SK-N-SH (cell line): ENCODE data around the gene TRPM2. TPM values are rescaled to one million over a fixed set of nuclear protein-coding genes. Genes with fewer than 3 reads are reported as not detected.
"Not testable (repeated sequence)": the region's sequence is repeated elsewhere in the genome, so short reads cannot be mapped to it uniquely, and the experiment has no call there.

Source experiments
- CTCF ChIA-PET: fragments of 300-600, 350-600 bp; formaldehyde crosslinking; extraction: SDS; loops from one replicate; lab custom pipeline; 2021; lab: Yijun Ruan, JAX
- POLR2A ChIA-PET: fragments of 350-600 bp; sonication (Branson Sonifier 250); formaldehyde crosslinking; extraction: SDS; loops from one replicate; lab custom pipeline; 2020; ENCODE audit warnings: antibody characterized with exemption, inconsistent platforms; lab: Yijun Ruan, JAX
- DNase-seq: peaks from one replicate; pipeline ENCODE4 v3.0.0; 2012
- H2AFZ ChIP-seq: fragments of 200-600 bp; sonication (generic); 2 replicates; pipeline ENCODE4 v1.8.1; 2016; ENCODE audit warnings: antibody characterized with exemption, mild to moderate bottlenecking, low read depth
- H3F3A ChIP-seq: fragments of 200-600 bp; sonication (generic); replicated peaks from 2 replicates; pipeline ENCODE3; 2016; ENCODE audit warnings: antibody characterized with exemption, mild to moderate bottlenecking; ENCODE audit not compliant: insufficient read depth
- H3K27ac ChIP-seq, 2 experiments: fragments of 200-500 bp in 1 of 2; fragments of 200-600 bp in 1 of 2; sonication (Bioruptor generic) in 1 of 2; sonication (generic), shearing (Covaris generic) in 1 of 2; 2 replicates each; pipeline versions ENCODE4 v1.5.1 to v1.6.1; 2014 to 2016; ENCODE audit warnings: low read depth in 2 of 2, inconsistent platforms in 1 of 2, low read length in 1 of 2, mild to moderate bottlenecking in 1 of 2, mixed read lengths in 1 of 2
- H3K27me3 ChIP-seq: fragments of 200-600 bp; sonication (generic), shearing (Covaris generic); 2 replicates; pipeline ENCODE4 v1.6.1; 2016; ENCODE audit warnings: mixed run types; ENCODE audit not compliant: insufficient read depth
- H3K36me3 ChIP-seq, 2 experiments: fragments of 200-500 bp in 1 of 2; fragments of 200-600 bp in 1 of 2; sonication (Bioruptor generic) in 1 of 2; sonication (generic) in 1 of 2; replicated peaks in 1 of 2; 2 replicates each; pipeline versions ENCODE3 to v1.5.1; 2014 to 2016; ENCODE audit warnings: low read length in 1 of 2, mild to moderate bottlenecking in 1 of 2; ENCODE audit not compliant: insufficient read depth in 2 of 2, control insufficient read depth in 1 of 2
- H3K4me1 ChIP-seq, 2 experiments: fragments of 200-500 bp in 1 of 2; fragments of 200-600 bp in 1 of 2; sonication (Bioruptor generic) in 1 of 2; sonication (generic), shearing (Covaris generic) in 1 of 2; 2 replicates each; pipeline versions ENCODE4 v1.5.1 to v1.6.1; 2014 to 2016; ENCODE audit warnings: low read depth in 1 of 2, low read length in 1 of 2, mixed run types in 1 of 2; ENCODE audit not compliant: insufficient read depth in 2 of 2, control insufficient read depth in 1 of 2
- H3K4me2 ChIP-seq: fragments of 200-600 bp; sonication (generic), shearing (Covaris generic); 2 replicates; pipeline ENCODE4 v1.6.1; 2017; ENCODE audit warnings: mixed run types
- H3K4me3 ChIP-seq, 2 experiments: fragments of 200-500 bp in 1 of 2; fragments of 200-600 bp in 1 of 2; sonication (Bioruptor generic) in 1 of 2; sonication (generic), shearing (Covaris generic) in 1 of 2; 2 replicates each; pipeline versions ENCODE4 v1.5.1 to v1.8.1; 2014 to 2016; ENCODE audit warnings: low read depth in 2 of 2, inconsistent platforms in 1 of 2, low read length in 1 of 2, mild to moderate bottlenecking in 1 of 2, mixed read lengths in 1 of 2, moderate library complexity in 1 of 2
- H3K79me2 ChIP-seq: fragments of 200-600 bp; sonication (generic); 2 replicates; pipeline ENCODE4 v1.8.1; 2017; ENCODE audit warnings: mild to moderate bottlenecking; ENCODE audit not compliant: insufficient read depth
- H3K9ac ChIP-seq: fragments of 200-600 bp; sonication (generic); 2 replicates; pipeline ENCODE4 v1.6.1; 2017; ENCODE audit warnings: mixed run types
- H3K9me2 ChIP-seq: fragments of 200-600 bp; sonication (generic); 2 replicates; pipeline ENCODE4 v1.6.1; 2017; ENCODE audit warnings: mixed run types
- H3K9me3 ChIP-seq: fragments of 200-600 bp; sonication (generic); 2 replicates; pipeline ENCODE4 v1.6.1; 2017; ENCODE audit warnings: mixed run types, mild to moderate bottlenecking, moderate library complexity
- H4K20me1 ChIP-seq: fragments of 200-600 bp; sonication (generic); 2 replicates; pipeline ENCODE4 v1.6.1; 2017; ENCODE audit warnings: mild to moderate bottlenecking, mixed run types; ENCODE audit not compliant: insufficient read depth
- CHD2 ChIP-seq: fragments of 150-350 bp; IDR thresholded peaks from 2 replicates; pipeline ENCODE4 v1.6.1; 2018; ENCODE audit warnings: low read length; ENCODE audit not compliant: partially characterized antibody
- EP300 ChIP-seq, 2 experiments: IDR thresholded peaks; 2 replicates each; pipeline versions ENCODE4 v1.4.0 to v1.6.1; 2012; ENCODE audit warnings: borderline replicate concordance in 1 of 2, low read depth in 1 of 2, low read length in 1 of 2
- GABPA ChIP-seq: IDR thresholded peaks from 2 replicates; pipeline ENCODE4 v1.4.0; 2012; ENCODE audit warnings: low read depth, mild to moderate bottlenecking
- GATA2 ChIP-seq: sonication (generic); formaldehyde crosslinking; IDR thresholded peaks from 2 replicates; pipeline ENCODE4 v1.5.0; 2020; ENCODE audit warnings: mild to moderate bottlenecking, missing genetic modification reagents
- MAX ChIP-seq: IDR thresholded peaks from 2 replicates; pipeline ENCODE4 v1.4.0; 2012; ENCODE audit warnings: low read depth
- MEF2A ChIP-seq: IDR thresholded peaks from 2 replicates; pipeline ENCODE4 v1.4.0; 2012; ENCODE audit warnings: low read depth, borderline replicate concordance
- MXI1 ChIP-seq: IDR thresholded peaks from 2 replicates; pipeline ENCODE4 v1.6.1; 2012; ENCODE audit warnings: mild to moderate bottlenecking, low read depth, low read length, improper control_type of control experiment
- PBX3 ChIP-seq: IDR thresholded peaks from 2 replicates; pipeline ENCODE4; 2012
- RAD21 ChIP-seq: IDR thresholded peaks from 2 replicates; pipeline ENCODE4 v1.6.1; 2012; ENCODE audit warnings: mild to moderate bottlenecking, low read length
- RCOR1 ChIP-seq: fragments of 150-350 bp; IDR thresholded peaks from 2 replicates; pipeline ENCODE4 v1.6.1; 2017; ENCODE audit warnings: antibody characterized with exemption, low read length
- RFX5 ChIP-seq: IDR thresholded peaks from 2 replicates; pipeline ENCODE4 v1.6.1; 2012; ENCODE audit warnings: mild to moderate bottlenecking, improper control_type of control experiment, low read length
- TEAD4 ChIP-seq: IDR thresholded peaks from 2 replicates; pipeline ENCODE4 v1.4.0; 2012; ENCODE audit warnings: mild to moderate bottlenecking, borderline replicate concordance; ENCODE audit not compliant: insufficient read depth
- YY1 ChIP-seq: IDR thresholded peaks from 2 replicates; pipeline ENCODE4 v1.4.0; 2012; ENCODE audit warnings: low read depth, mild to moderate bottlenecking
- ZBTB33 ChIP-seq: IDR thresholded peaks from 2 replicates; pipeline ENCODE4 v1.4.0; 2012; ENCODE audit warnings: low read depth, borderline replicate concordance
- WGBS: methylation state at CpG from one replicate; pipeline ENCODE4 v1.1.6; 2017; ENCODE audit warnings: low lambda C conversion rate; 5-methylcytosine and 5-hydroxymethylcytosine counted together
- polyA plus RNA-seq, 3 experiments: library from polyadenylated mRNA; depleted of rRNA; stranded (reverse); fragments of >200 nt; gene quantifications; 2 replicates each; pipeline ENCODE4 v1.2.3, GENCODE V29; 2012

Gene TRPM2
- polyA plus RNA-seq, 1 of the 3 experiments (the other 2 are of a cell fraction) = not detected

- H3K4me1 ChIP-seq, H3K9me2 ChIP-seq, H3K36me3 ChIP-seq, H3F3A ChIP-seq, H3K9ac ChIP-seq, H3K4me3 ChIP-seq, H4K20me1 ChIP-seq, H3K4me2 ChIP-seq, POLR2A ChIA-PET, H3K9me3 ChIP-seq, CTCF ChIA-PET, H2AFZ ChIP-seq, H3K79me2 ChIP-seq, DNase-seq, H3K27ac ChIP-seq: not testable (repeated sequence)
- peaks cover 32% of the 10 kb centered on the region; the same call in 1 of the 2 replicates for H3K27me3 ChIP-seq
- 53% methylated on average over 6 of the region's 6 CpGs for WGBS
These were observed 43.4 kb downstream of the TRPM2 start for GRCh38 chr21:44396803-44397202.

GRCh38 chr21:44397431-44398031 is 44.1 kb downstream of the TRPM2 start:
- Histone ChIP-seq H4K20me1 (no peaks in the 10 kb centered on the region), H3K9me3 (no peaks in the 10 kb centered on the region), H3K4me1 (no peaks in the 10 kb centered on the region), H3F3A (no peaks in the 10 kb centered on the region), H3K27ac (no peak overlapping the region), H3K27me3 (peaks cover 25% of the 10 kb centered on the region; the same call in 1 of the 2 replicates), H3K79me2 (no peaks in the 10 kb centered on the region), H3K36me3 (no peaks in the 10 kb centered on the region), H3K9ac (no peak overlapping the region), H3K4me2 (no peak overlapping the region), H2AFZ (no peak overlapping the region), H3K4me3 (no peak overlapping the region), H3K9me2 (no peaks in the 10 kb centered on the region)
- POLR2A ChIA-PET = no interaction called here
- WGBS = 30% methylated on average over 8 of the region's 22 CpGs
- DNase-seq = peak; percentile 16
- CTCF ChIA-PET = no interaction called here
- no peak for TF ChIP-seq GABPA

- H3K36me3 ChIP-seq = no peaks in the 10 kb centered on the region
- ChIA-PET CTCF (no interaction called here), POLR2A (no interaction called here)
- no peaks in the 10 kb centered on the region for H3K4me1 ChIP-seq
- 55% methylated on average over 9 of the region's 9 CpGs for WGBS
- no peaks in the 10 kb centered on the region for H4K20me1 ChIP-seq
- no peaks in the 10 kb centered on the region for H3K9me2 ChIP-seq
- H3K9me3 ChIP-seq = no peaks in the 10 kb centered on the region
- H3K79me2 ChIP-seq = no peaks in the 10 kb centered on the region
- H3K4me2 ChIP-seq = no peak overlapping the region
- peak; percentile 14 for DNase-seq
- H3K27ac ChIP-seq = no peak overlapping the region
- peaks cover 19% of the 10 kb centered on the region; the same call in 1 of the 2 replicates for H3K27me3 ChIP-seq
- peaks cover 4% of the 10 kb centered on the region for H3F3A ChIP-seq
- no peak overlapping the region for H3K4me3 ChIP-seq
- H2AFZ ChIP-seq = no peak overlapping the region
- no peak overlapping the region for H3K9ac ChIP-seq
- TF ChIP-seq RCOR1 = no peak
- no peak for TF ChIP-seq EP300 (IDR thresholded peaks at IDR 0.05; ENCODE audit: borderline replicate concordance in 1 of 2, low read depth in 1 of 2, low read length in 1 of 2)
- TF ChIP-seq MEF2A = no peak
- no peak for TF ChIP-seq RFX5
- TF ChIP-seq MXI1 = no peak
- no peak for TF ChIP-seq PBX3
- TF ChIP-seq YY1 = no peak
- no peak for TF ChIP-seq RAD21
- TF ChIP-seq GATA2 (CRISPR knock-in tag) = no peak
- TF ChIP-seq CHD2 = no peak
- no peak for TF ChIP-seq MAX
- TF ChIP-seq ZBTB33 = no peak
- TF ChIP-seq TEAD4 = no peak
These were observed 45.1 kb downstream of the TRPM2 start for GRCh38 chr21:44398499-44398898.
